ENCODE data around the gene COQ8B. TPM values are rescaled to one million over a fixed set of nuclear protein-coding genes. Genes with fewer than 3 reads are reported as not detected.

Gene COQ8B
- total and polyA plus RNA-seq, 2 donors (not counting 1 experiment from before 2014, with no cell fraction given) = 58.9 to 62.6 TPM

DNA sequence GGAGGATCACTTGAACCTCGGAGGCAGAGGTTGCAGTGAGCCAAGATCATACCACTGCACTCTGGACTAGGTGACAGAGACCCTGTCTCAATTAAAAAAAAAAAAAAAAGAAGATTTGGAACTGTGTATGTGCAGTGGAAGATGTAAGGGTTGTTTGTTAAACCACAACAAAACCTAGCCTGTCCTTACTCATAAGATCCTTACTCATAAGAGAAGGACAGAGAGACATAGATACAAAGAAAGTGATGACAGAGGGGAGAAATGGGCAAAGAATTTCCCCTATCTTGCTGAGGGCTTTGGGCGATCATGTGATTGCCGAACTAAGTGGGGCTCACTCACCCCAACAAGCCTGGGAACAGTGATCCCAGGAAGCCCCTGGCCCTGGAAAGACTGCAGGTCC lies 8.2 kb upstream of the COQ8B start:
- H3K27ac Mint-ChIP-seq = no peak overlapping the region
- Histone ChIP-seq H3K4me2 (replicated peaks; ENCODE audit: low read depth, low read length, poor library complexity, severe bottlenecking) (no peak overlapping the region), H3K9ac (ENCODE audit: low read length) (no peak overlapping the region), H2AFZ (ENCODE audit: insufficient read depth, low read depth, low read length, poor library complexity, severe bottlenecking) (no peak overlapping the region), H3K4me1 (ENCODE audit: control insufficient read depth in 2 of 2, insufficient read depth in 2 of 2, low read length in 2 of 2) (peaks cover under 1 to 9% of the 10 kb centered on the region in 2 donors), H3K27ac (ENCODE audit: low read length in 2 of 2) (no peak overlapping the region), H4K20me1 (ENCODE audit: control insufficient read depth, insufficient read depth, low read length, poor library complexity, severe bottlenecking) (peaks cover 14% of the 10 kb centered on the region), H3K79me2 (ENCODE audit: control insufficient read depth, insufficient read depth, low read length) (peaks cover 40% of the 10 kb centered on the region), H3K36me3 (replicated peaks in 1 of 2; ENCODE audit: control extremely low read depth in 1 of 2, control insufficient read depth in 1 of 2, extremely low read depth in 1 of 2, insufficient read depth in 2 of 2, low read length in 1 of 2) (peaks cover 0 to 37% of the 10 kb centered on the region in 2 experiments), H3K9me3 (ENCODE audit: control extremely low read depth in 1 of 3, control insufficient read depth in 2 of 3, insufficient read depth in 1 of 3, low read length in 2 of 3) (peaks cover 0 to 3% (median 0%) of the 10 kb centered on the region in 3 donors), H3K27me3 (replicated peaks in 1 of 4; ENCODE audit: control extremely low read depth in 1 of 4, control insufficient read depth in 3 of 4, insufficient read depth in 4 of 4, low read length in 3 of 4) (no peaks in the 10 kb centered on the region), H3K4me3 (ENCODE audit: control extremely low read depth in 1 of 5, extremely low read depth in 1 of 5, insufficient read depth in 1 of 5, low read depth in 2 of 5, low read length in 4 of 5) (no peak overlapping the region)
- DNase-seq = no peak
- no peaks in the 10 kb centered on the region for H3K27me3 Mint-ChIP-seq
- H3K4me1 Mint-ChIP-seq = peaks cover 25% of the 10 kb centered on the region
- TF ChIP-seq, protein P1, sequence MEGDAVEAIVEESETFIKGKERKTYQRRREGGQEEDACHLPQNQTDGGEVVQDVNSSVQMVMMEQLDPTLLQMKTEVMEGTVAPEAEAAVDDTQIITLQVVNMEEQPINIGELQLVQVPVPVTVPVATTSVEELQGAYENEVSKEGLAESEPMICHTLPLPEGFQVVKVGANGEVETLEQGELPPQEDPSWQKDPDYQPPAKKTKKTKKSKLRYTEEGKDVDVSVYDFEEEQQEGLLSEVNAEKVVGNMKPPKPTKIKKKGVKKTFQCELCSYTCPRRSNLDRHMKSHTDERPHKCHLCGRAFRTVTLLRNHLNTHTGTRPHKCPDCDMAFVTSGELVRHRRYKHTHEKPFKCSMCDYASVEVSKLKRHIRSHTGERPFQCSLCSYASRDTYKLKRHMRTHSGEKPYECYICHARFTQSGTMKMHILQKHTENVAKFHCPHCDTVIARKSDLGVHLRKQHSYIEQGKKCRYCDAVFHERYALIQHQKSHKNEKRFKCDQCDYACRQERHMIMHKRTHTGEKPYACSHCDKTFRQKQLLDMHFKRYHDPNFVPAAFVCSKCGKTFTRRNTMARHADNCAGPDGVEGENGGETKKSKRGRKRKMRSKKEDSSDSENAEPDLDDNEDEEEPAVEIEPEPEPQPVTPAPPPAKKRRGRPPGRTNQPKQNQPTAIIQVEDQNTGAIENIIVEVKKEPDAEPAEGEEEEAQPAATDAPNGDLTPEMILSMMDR (IDR thresholded peaks at IDR 0.05) = no peak
- no peak for TF ChIP-seq EZH2 (IDR thresholded peaks at IDR 0.05; ENCODE audit: borderline replicate concordance, insufficient read depth, low read depth, low read length, poor library complexity, severe bottlenecking)
- no peak for ATAC-seq (ENCODE audit: low read depth)
- intact Hi-C loops (cut with micrococcal nuclease) = no loop called here
- POLR2A ChIA-PET = no interaction called here
- H3K9me3 Mint-ChIP-seq (ENCODE audit: insufficient read depth) = no peaks in the 10 kb centered on the region
- WGBS (ENCODE audit: insufficient coverage) = 100% methylated on average over 3 of the region's 3 CpGs
- H3K4me3 Mint-ChIP-seq = no peak overlapping the region
- CTCF ChIA-PET = no interaction called here

DNA sequence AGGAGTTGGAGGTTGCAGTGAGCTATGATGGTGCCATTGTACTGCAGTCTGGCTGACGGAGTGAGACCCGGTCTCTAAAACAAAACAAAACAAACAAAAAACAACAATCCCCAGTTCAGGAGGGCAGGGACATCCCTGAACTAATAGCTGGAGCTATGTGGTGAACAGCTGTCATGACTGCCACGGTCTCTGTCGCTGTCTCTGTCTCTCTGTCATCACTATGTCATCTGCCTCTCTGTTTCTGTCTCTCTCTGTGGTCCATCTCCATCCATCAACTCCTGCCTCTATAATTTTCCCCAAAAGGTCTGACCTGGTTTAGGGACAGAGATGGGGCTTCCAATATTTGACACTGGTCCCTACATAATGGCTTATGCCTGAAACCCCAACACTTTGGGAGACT lies 7.6 kb upstream of the COQ8B start:
- peaks cover 46% of the 10 kb centered on the region for H3K79me2 ChIP-seq (ENCODE audit: control insufficient read depth, insufficient read depth, low read length)
- H3K4me2 ChIP-seq (replicated peaks; ENCODE audit: low read depth, low read length, poor library complexity, severe bottlenecking) = no peak overlapping the region
- no peak overlapping the region for H2AFZ ChIP-seq (ENCODE audit: insufficient read depth, low read depth, low read length, poor library complexity, severe bottlenecking)
- no peak for ATAC-seq (ENCODE audit: low read depth)
- H3K36me3 ChIP-seq (replicated peaks in 1 of 2; ENCODE audit: control extremely low read depth in 1 of 2, control insufficient read depth in 1 of 2, extremely low read depth in 1 of 2, insufficient read depth in 2 of 2, low read length in 1 of 2) = peaks cover 0 to 33% of the 10 kb centered on the region in 2 experiments
- peaks cover 0 to 3% (median 0%) of the 10 kb centered on the region in 3 donors for H3K9me3 ChIP-seq (ENCODE audit: control extremely low read depth in 1 of 3, control insufficient read depth in 2 of 3, insufficient read depth in 1 of 3, low read length in 2 of 3)
- WGBS (ENCODE audit: insufficient coverage) = 100% methylated on average over 1 of the region's 4 CpGs
- H3K4me1 ChIP-seq (ENCODE audit: control insufficient read depth in 2 of 2, insufficient read depth in 2 of 2, low read length in 2 of 2) = peaks cover 6 to 14% of the 10 kb centered on the region in 2 donors
- peaks cover 17% of the 10 kb centered on the region for H4K20me1 ChIP-seq (ENCODE audit: control insufficient read depth, insufficient read depth, low read length, poor library complexity, severe bottlenecking)
- no peak for TF ChIP-seq EZH2 (IDR thresholded peaks at IDR 0.05; ENCODE audit: borderline replicate concordance, insufficient read depth, low read depth, low read length, poor library complexity, severe bottlenecking)
- TF ChIP-seq, protein P1 (IDR thresholded peaks at IDR 0.05) = no peak
- Mint-ChIP-seq H3K4me1 (peaks cover 31% of the 10 kb centered on the region), H3K27me3 (no peaks in the 10 kb centered on the region), H3K9me3 (ENCODE audit: insufficient read depth) (no peaks in the 10 kb centered on the region), H3K4me3 (no peak overlapping the region), H3K27ac (no peak overlapping the region)
- CTCF ChIA-PET = no interaction called here
- DNase-seq = no peak
- no peak overlapping the region for H3K27ac ChIP-seq (ENCODE audit: low read length in 2 of 2)
- H3K4me3 ChIP-seq (ENCODE audit: control extremely low read depth in 1 of 5, extremely low read depth in 1 of 5, insufficient read depth in 1 of 5, low read depth in 2 of 5, low read length in 4 of 5) = no peak overlapping the region
- intact Hi-C loops (cut with micrococcal nuclease) = no loop called here
- no peaks in the 10 kb centered on the region for H3K27me3 ChIP-seq (replicated peaks in 1 of 4; ENCODE audit: control extremely low read depth in 1 of 4, control insufficient read depth in 3 of 4, insufficient read depth in 4 of 4, low read length in 3 of 4)
- H3K9ac ChIP-seq (ENCODE audit: low read length) = no peak overlapping the region
- POLR2A ChIA-PET = no interaction called here
